ENCODE data around the gene TPST2. TPM values are rescaled to one million over a fixed set of nuclear protein-coding genes. Genes with fewer than 3 reads are reported as not detected.

TPST2 gene
- total RNA-seq, 1 experiment from 2014 or later: 11.8 TPM

DNA sequence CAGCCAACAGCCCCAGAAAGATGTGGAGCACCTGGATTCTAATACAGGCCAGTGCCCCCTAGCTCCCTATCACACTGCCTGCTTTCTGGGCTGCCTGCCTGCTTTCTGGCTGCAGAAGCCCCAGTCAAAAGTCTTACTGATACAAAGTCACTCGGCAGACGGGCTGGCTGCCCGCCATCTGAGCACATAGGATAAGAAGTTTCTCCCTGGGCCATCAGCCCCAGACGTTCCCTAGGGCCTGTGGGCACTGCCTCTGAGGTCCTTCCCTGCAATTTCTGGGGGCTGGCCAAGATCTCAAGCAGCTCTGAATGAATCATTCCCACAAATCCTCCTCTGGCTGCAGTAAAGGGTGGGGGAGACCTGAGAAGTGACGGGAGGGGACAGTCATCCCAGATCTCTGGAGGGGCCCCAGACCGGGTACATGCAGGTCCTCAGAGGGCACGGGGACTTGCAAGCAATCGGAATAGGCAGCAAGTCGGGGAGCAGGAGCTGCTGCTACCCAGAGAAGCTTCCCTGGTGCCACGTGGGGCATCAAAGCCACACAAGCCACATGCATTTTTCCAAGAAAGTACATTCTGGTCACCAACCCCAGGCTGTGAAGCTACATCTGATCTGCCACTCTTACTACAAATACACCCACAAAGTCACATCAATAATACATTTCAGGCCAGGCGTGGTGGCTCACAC, 4.7 kb downstream of the TPST2 start:
- Mint-ChIP-seq H3K4me1 (ENCODE audit: low read depth, unreplicated experiment) (no peaks in the 10 kb centered on the region), H3K27ac (ENCODE audit: unreplicated experiment) (no peak overlapping the region), H3K36me3 (ENCODE audit: insufficient read depth, unreplicated experiment) (peaks cover 23% of the 10 kb centered on the region), H3K4me3 (ENCODE audit: low read depth, unreplicated experiment) (no peak overlapping the region), H3K27me3 (ENCODE audit: unreplicated experiment) (no peaks in the 10 kb centered on the region), H3K9me3 (ENCODE audit: low read depth, unreplicated experiment) (no peaks in the 10 kb centered on the region)
- no TSS peak for BruUV-seq (replicated peaks)
- intact Hi-C loops (cut with micrococcal nuclease; ENCODE audit: unreplicated experiment): no loop called here
- CTCF ChIA-PET: no interaction called here
- TF ChIP-seq, protein P1, sequence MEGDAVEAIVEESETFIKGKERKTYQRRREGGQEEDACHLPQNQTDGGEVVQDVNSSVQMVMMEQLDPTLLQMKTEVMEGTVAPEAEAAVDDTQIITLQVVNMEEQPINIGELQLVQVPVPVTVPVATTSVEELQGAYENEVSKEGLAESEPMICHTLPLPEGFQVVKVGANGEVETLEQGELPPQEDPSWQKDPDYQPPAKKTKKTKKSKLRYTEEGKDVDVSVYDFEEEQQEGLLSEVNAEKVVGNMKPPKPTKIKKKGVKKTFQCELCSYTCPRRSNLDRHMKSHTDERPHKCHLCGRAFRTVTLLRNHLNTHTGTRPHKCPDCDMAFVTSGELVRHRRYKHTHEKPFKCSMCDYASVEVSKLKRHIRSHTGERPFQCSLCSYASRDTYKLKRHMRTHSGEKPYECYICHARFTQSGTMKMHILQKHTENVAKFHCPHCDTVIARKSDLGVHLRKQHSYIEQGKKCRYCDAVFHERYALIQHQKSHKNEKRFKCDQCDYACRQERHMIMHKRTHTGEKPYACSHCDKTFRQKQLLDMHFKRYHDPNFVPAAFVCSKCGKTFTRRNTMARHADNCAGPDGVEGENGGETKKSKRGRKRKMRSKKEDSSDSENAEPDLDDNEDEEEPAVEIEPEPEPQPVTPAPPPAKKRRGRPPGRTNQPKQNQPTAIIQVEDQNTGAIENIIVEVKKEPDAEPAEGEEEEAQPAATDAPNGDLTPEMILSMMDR (IDR thresholded peaks at IDR 0.05; ENCODE audit: unreplicated experiment): no peak
- no peak for DNase-seq

DNA sequence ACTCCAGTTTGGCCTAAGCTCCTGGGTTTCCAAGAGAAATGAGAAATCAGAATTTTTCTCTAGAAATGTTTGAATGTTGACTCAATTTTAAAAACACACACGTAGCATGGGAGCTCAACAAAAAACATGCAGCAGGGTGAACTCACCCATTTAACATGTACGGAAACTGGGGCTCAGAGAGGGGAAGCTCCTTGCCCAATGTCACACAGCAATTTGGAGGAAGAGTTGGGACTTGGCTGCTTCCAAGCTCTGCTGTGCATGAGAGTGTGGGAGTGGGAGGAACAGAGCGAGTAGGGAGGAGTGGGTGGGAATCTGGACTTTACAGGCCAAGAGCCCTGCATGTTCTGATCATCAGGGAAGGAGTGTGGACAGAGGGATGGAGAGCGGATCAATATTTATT, 5.9 kb downstream of the TPST2 start:
- intact Hi-C loops (cut with micrococcal nuclease; ENCODE audit: unreplicated experiment): no loop called here
- no TSS peak for BruUV-seq (replicated peaks)
- peaks cover 10% of the 10 kb centered on the region for H3K36me3 Mint-ChIP-seq (ENCODE audit: insufficient read depth, unreplicated experiment)
- TF ChIP-seq, protein P1 (IDR thresholded peaks at IDR 0.05; ENCODE audit: unreplicated experiment): no peak
- DNase-seq: no peak
- H3K9me3 Mint-ChIP-seq (ENCODE audit: low read depth, unreplicated experiment): no peaks in the 10 kb centered on the region
- H3K27me3 Mint-ChIP-seq (ENCODE audit: unreplicated experiment): no peaks in the 10 kb centered on the region
- H3K4me1 Mint-ChIP-seq (ENCODE audit: low read depth, unreplicated experiment): no peaks in the 10 kb centered on the region
- CTCF ChIA-PET: interaction anchor here (0.7 kb wide), 1 partner anchor 71 kb away, joined by 3 read pairs; no protein-coding TSS in a partner anchor
- H3K27ac Mint-ChIP-seq (ENCODE audit: unreplicated experiment): no peak overlapping the region
- H3K4me3 Mint-ChIP-seq (ENCODE audit: low read depth, unreplicated experiment): no peak overlapping the region

DNA sequence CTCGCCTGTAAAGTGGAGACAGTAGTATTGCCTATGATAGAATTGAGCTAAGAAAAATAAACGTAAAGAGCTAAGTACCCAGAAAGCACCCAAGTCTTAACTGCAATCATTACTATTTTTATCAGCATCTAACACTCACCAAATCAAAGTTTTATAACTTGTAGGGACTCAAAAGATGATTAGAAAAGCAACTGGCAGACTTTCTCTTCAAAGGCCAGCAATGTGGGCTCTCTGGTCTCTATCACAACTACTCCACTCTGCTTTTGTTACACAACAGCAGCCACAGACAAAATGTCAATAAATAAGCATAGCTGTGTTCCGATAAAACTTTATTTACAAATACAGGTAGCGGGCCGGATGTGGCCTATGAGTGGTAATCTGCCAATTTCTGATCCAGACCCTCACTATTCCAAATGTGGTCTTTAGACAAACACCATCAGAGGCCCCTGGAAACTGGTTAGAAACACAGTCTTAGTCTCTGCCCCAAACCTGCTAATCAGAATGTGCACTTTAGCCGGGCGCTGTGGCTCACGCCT, 8.2 kb downstream of the TPST2 start:
- H3K4me1 Mint-ChIP-seq (ENCODE audit: low read depth, unreplicated experiment): no peaks in the 10 kb centered on the region
- no peak overlapping the region for H3K27ac Mint-ChIP-seq (ENCODE audit: unreplicated experiment)
- intact Hi-C loops (cut with micrococcal nuclease; ENCODE audit: unreplicated experiment): no loop called here
- no peaks in the 10 kb centered on the region for H3K9me3 Mint-ChIP-seq (ENCODE audit: low read depth, unreplicated experiment)
- TF ChIP-seq, protein P1 (IDR thresholded peaks at IDR 0.05; ENCODE audit: unreplicated experiment): no peak
- CTCF ChIA-PET: interaction anchor here (0.6 kb wide), 1 partner anchor 26 kb away, joined by 3 read pairs; no protein-coding TSS in a partner anchor
- H3K27me3 Mint-ChIP-seq (ENCODE audit: unreplicated experiment): no peaks in the 10 kb centered on the region
- no TSS peak for BruUV-seq (replicated peaks)
- no peak overlapping the region for H3K4me3 Mint-ChIP-seq (ENCODE audit: low read depth, unreplicated experiment)
- H3K36me3 Mint-ChIP-seq (ENCODE audit: insufficient read depth, unreplicated experiment): no peaks in the 10 kb centered on the region
- DNase-seq: no peak

DNA sequence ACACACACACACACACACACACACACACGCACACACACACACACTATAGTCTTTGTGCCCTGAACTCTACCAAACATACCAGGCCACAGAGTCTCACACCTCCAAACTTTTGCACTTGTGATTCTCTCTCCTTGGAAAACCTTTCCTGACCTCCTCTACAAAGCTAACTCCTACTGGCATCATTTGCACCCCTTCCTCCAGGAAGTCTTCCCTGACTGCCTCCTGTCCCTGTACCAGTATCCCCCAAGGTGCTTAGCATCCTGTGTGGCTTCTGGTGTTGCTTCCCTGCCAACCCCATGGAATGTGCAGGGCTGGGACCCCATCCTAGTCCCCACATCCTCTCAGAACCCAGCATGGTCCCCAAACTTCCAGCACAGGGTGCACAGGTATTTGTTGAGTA, 8.9 kb downstream of the TPST2 start:
- TF ChIP-seq, protein P1 (IDR thresholded peaks at IDR 0.05; ENCODE audit: unreplicated experiment): no peak
- Mint-ChIP-seq H3K27ac (ENCODE audit: unreplicated experiment) (no peak overlapping the region), H3K9me3 (ENCODE audit: low read depth, unreplicated experiment) (no peaks in the 10 kb centered on the region), H3K4me1 (ENCODE audit: low read depth, unreplicated experiment) (no peaks in the 10 kb centered on the region), H3K36me3 (ENCODE audit: insufficient read depth, unreplicated experiment) (no peaks in the 10 kb centered on the region), H3K4me3 (ENCODE audit: low read depth, unreplicated experiment) (no peak overlapping the region), H3K27me3 (ENCODE audit: unreplicated experiment) (no peaks in the 10 kb centered on the region)
- BruUV-seq (replicated peaks): no TSS peak
- DNase-seq: no peak
- CTCF ChIA-PET: no interaction called here
- intact Hi-C loops (cut with micrococcal nuclease; ENCODE audit: unreplicated experiment): no loop called here

Data from Calu3 (cell line).